ENCODE results near the gene TASL. TPM values are rescaled to one million over a fixed set of nuclear protein-coding genes. Genes with fewer than 3 reads are reported as not detected.

The TASL gene, protein sequence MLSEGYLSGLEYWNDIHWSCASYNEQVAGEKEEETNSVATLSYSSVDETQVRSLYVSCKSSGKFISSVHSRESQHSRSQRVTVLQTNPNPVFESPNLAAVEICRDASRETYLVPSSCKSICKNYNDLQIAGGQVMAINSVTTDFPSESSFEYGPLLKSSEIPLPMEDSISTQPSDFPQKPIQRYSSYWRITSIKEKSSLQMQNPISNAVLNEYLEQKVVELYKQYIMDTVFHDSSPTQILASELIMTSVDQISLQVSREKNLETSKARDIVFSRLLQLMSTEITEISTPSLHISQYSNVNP
- total RNA-seq, result not detected in 2 replicates

DNA sequence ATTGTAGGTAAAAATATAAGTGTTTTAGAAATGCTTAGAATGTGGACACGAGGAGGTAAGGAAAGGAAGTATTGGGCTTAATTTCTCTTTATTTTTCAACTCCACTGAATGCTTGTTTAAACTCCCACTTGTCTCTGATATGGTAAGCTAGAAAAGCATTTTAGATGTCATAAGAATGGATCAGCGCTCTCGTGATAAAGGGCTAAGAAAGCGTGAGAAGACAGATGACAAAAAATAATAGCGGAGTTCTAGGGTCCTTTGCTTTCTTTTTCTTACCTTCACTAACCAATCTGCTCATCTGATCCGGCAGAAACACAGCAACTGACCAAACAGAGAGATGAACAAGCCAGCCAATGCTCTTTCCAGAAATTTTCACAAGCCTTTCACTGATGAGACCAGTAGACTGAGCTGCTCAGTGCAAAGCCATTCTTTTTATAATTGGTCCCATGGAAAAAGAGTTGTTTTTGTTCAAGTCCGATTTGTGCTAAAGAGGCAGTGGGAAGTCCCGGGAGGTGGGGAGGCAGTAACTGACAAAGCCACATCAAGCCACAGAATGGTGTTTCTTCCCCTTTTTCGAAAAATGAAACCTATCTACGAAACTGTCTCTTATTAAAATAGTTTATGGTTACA is at the start of gene TASL:
TSS of gene TASL (minus strand) at position 405 of the 630 bp plus-strand sequence. CDS start 17,411 bp downstream, outside the sequence.

Other genes with a start within 250 kb of the TASL start
- 7.1 and 10.2 TPM in 2 replicates for gene GK, start 75.7 kb upstream of the TASL start, total RNA-seq

All from smooth muscle cell of the pulmonary artery (primary cell).